K562 (cell line): ENCODE data around the gene PMPCB. TPM values are rescaled to one million over a fixed set of nuclear protein-coding genes. Genes with fewer than 3 reads are reported as not detected.

Source experiments
- ARNT ChIP-seq, 2 experiments: fragments of 450-650 bp; IDR thresholded peaks; 2 replicates each; pipeline ENCODE4 v1.6.1; 2016; ENCODE audit warnings: mild to moderate bottlenecking in 1 of 2
- CTCFL ChIP-seq: IDR thresholded peaks from 2 replicates; pipeline ENCODE4 v1.6.1; 2011; ENCODE audit warnings: borderline replicate concordance, low read depth, mild to moderate bottlenecking, moderate library complexity, low read length; ENCODE audit not compliant: insufficient read depth, poor library complexity, severe bottlenecking
- DACH1 ChIP-seq: fragments of 450-650 bp; IDR thresholded peaks from 2 replicates; pipeline ENCODE4 v1.6.1; 2018; ENCODE audit not compliant: partially characterized antibody
- ETV1 ChIP-seq: fragments of 450-650 bp; conservative IDR thresholded peaks from 2 replicates; pipeline ENCODE4 v1.6.1; 2016; ENCODE audit warnings: missing genetic modification characterization, control low read depth, low read depth, missing compliant biosample characterization
- GMEB1 ChIP-seq: fragments of 250-450 bp; sonication (Bioruptor Pico); IDR thresholded peaks from 2 replicates; pipeline ENCODE4 v1.4.0; 2020; ENCODE audit warnings: mild to moderate bottlenecking
- KAT2B ChIP-seq: IDR thresholded peaks from one replicate; pipeline ENCODE4 v1.6.1; 2012; ENCODE audit warnings: low read depth, mild to moderate bottlenecking, control low read depth, inconsistent platforms, low read length, moderate library complexity
- L3MBTL2 ChIP-seq: fragments of 450-650 bp; IDR thresholded peaks from 2 replicates; pipeline ENCODE4 v1.6.1; 2016; ENCODE audit warnings: mild to moderate bottlenecking, moderate library complexity
- MBD1 ChIP-seq: fragments of 250-450 bp; sonication (Bioruptor Pico); IDR thresholded peaks from 2 replicates; pipeline ENCODE4 v1.8.0; 2022; ENCODE audit warnings: inconsistent platforms
- MBD2 ChIP-seq: sonication (generic); IDR thresholded peaks from 2 replicates; pipeline ENCODE4 v1.6.1; 2016; ENCODE audit warnings: low read depth, borderline replicate concordance
- MCM7 ChIP-seq, 2 experiments: fragments of 450-650 bp; IDR thresholded peaks; 2 replicates each; pipeline ENCODE4 v1.6.1; 2016 to 2018
- MIER1 ChIP-seq: fragments of 450-650 bp; IDR thresholded peaks from 2 replicates; pipeline ENCODE4 v1.6.1; 2016; ENCODE audit warnings: antibody characterized with exemption, mild to moderate bottlenecking, low read depth
- NFIX ChIP-seq: fragments of 250-450 bp; sonication (Bioruptor Pico); IDR thresholded peaks from 2 replicates; pipeline ENCODE4 v1.4.0; 2020; ENCODE audit warnings: low read depth, mild to moderate bottlenecking, moderate library complexity
- NR2C1 ChIP-seq, 2 experiments: fragments of 450-650 bp; IDR thresholded peaks; 2 replicates each; pipeline ENCODE4 v1.6.1; 2017; ENCODE audit warnings: mild to moderate bottlenecking in 2 of 2, antibody characterized with exemption in 1 of 2, inconsistent platforms in 1 of 2, missing compliant biosample characterization in 1 of 2, missing genetic modification characterization in 1 of 2
- PCBP1 ChIP-seq: fragments of 200-400 bp; formaldehyde crosslinking; IDR thresholded peaks from 2 replicates; pipeline ENCODE4 v1.6.1; 2018; ENCODE audit warnings: mild to moderate bottlenecking, low read depth, low read length; ENCODE audit not compliant: poor library complexity, severe bottlenecking
- POLR2A ChIP-seq: fragments of 450-650 bp; conservative IDR thresholded peaks from 2 replicates; pipeline ENCODE4 v1.6.1; 2016
- POLR2G ChIP-seq: fragments of 200-400 bp; formaldehyde crosslinking; IDR thresholded peaks from 2 replicates; pipeline ENCODE4 v1.6.1; 2017; ENCODE audit warnings: low read depth, mild to moderate bottlenecking, antibody characterized with exemption, low read length, moderate library complexity
- SIN3B ChIP-seq: fragments of 450-650 bp; IDR thresholded peaks from 2 replicates; pipeline ENCODE4 v1.6.1; 2017; ENCODE audit warnings: low read depth, mild to moderate bottlenecking, moderate library complexity
- SMAD2 ChIP-seq: fragments of 150-350 bp; IDR thresholded peaks from 2 replicates; pipeline ENCODE4 v1.6.1; 2014; ENCODE audit warnings: low read depth, mild to moderate bottlenecking, low read length
- SMARCE1 ChIP-seq: fragments of 450-650 bp; IDR thresholded peaks from 2 replicates; pipeline ENCODE4 v1.7.1; 2016; ENCODE audit warnings: mild to moderate bottlenecking
- SMC3 ChIP-seq: conservative IDR thresholded peaks from 2 replicates; pipeline ENCODE4 v1.6.1; 2011; ENCODE audit warnings: low read depth, low read length, improper control_type of control experiment; ENCODE audit not compliant: insufficient read depth
- SRSF1 ChIP-seq: fragments of 200-400 bp; formaldehyde crosslinking; IDR thresholded peaks from 2 replicates; pipeline ENCODE4 v1.6.1; 2017; ENCODE audit warnings: mild to moderate bottlenecking, low read depth, low read length, moderate library complexity
- TOE1 ChIP-seq, 2 experiments: fragments of 450-650 bp in 1 of 2; sonication (generic) in 1 of 2; formaldehyde crosslinking in 1 of 2; IDR thresholded peaks; 2 replicates each; pipeline versions ENCODE4 v1.7.1 to v1.8.0; 2016 to 2022; ENCODE audit warnings: borderline replicate concordance in 2 of 2, mild to moderate bottlenecking in 2 of 2, antibody characterized with exemption in 1 of 2, inconsistent platforms in 1 of 2, low read depth in 1 of 2, missing genetic modification reagents in 1 of 2, moderate library complexity in 1 of 2
- ZNF785 ChIP-seq: fragments of 250-450 bp; sonication (Bioruptor Pico); IDR thresholded peaks from 2 replicates; pipeline ENCODE4 v1.4.0; 2020; ENCODE audit warnings: mild to moderate bottlenecking
- polyA plus RNA-seq, 8 experiments: library from polyadenylated mRNA; depleted of rRNA in 4 of 8; stranded (reverse) in 5 of 8; unstranded in 3 of 8; fragments of >200 nt; fragmentation: Nextera tagmentation in 2 of 8; fragmentation: Illumina TruSeq in 1 of 8; extraction: Ambion mirVana in 2 of 8; extraction: Trizol in 1 of 8; gene quantifications; 2 replicates each; pipeline versions ENCODE4 v1.2.1 to v1.2.3, GENCODE V29; 2011 to 2014; ENCODE audit warnings: inconsistent platforms in 1 of 8, missing spikeins in 1 of 8
- total RNA-seq, 7 experiments: library from RNA; depleted of rRNA in 6 of 7; stranded (reverse); fragments of >200 nt in 6 of 7; fragmentation: Illumina TruSeq in 2 of 7; extraction: Trizol in 2 of 7; gene quantifications; 2 replicates each; pipeline versions ENCODE4 v1.2.1 to v1.2.3, GENCODE V29; 2011 to 2021; ENCODE audit warnings: low replicate concordance in 1 of 7

Gene PMPCB
- total and polyA plus RNA-seq, 9 of the 15 experiments (the other 6 are each of a cell fraction or from before 2014, with no cell fraction given): 61.2 to 209 (median 105) TPM

- TF ChIP-seq PCBP1: peak; percentile 74
- peak; percentile 100 for TF ChIP-seq NR2C1 (IDR thresholded peaks at IDR 0.05)
- TF ChIP-seq NR2C1 (tag; IDR thresholded peaks at IDR 0.05): peak; percentile 100
- no peak for TF ChIP-seq ZNF785 (CRISPR knock-in tag)
- no peak for TF ChIP-seq NFIX (CRISPR knock-in tag)
- TF ChIP-seq SMARCE1: 0 out of 2 replicates have a peak, but pooled peaks have one; percentile 31
- TF ChIP-seq MBD1 (CRISPR knock-in tag): no peak
- TF ChIP-seq SMC3: peak; percentile 95
- TF ChIP-seq ETV1: peak; percentile 75
- TF ChIP-seq DACH1: peak; percentile 28
- no peak for TF ChIP-seq MIER1
- peak; percentile 92 for TF ChIP-seq CTCFL
- no peak for TF ChIP-seq KAT2B
- no peak for TF ChIP-seq SMAD2
- TF ChIP-seq SRSF1: no peak
- TF ChIP-seq POLR2G: peak; percentile 99
- no peak for TF ChIP-seq MCM7 (IDR thresholded peaks at IDR 0.05)
- peak in 1 of 2 experiments; percentile 76; a peak in 1 of 4 replicates for TF ChIP-seq ARNT (IDR thresholded peaks at IDR 0.05)
- peak; percentile 70 for TF ChIP-seq L3MBTL2
- TF ChIP-seq POLR2A: peak; percentile 96
- TF ChIP-seq SIN3B: peak; percentile 95
- peak; percentile 87 for TF ChIP-seq TOE1 (IDR thresholded peaks at IDR 0.05; ENCODE audit: borderline replicate concordance)
- no peak for TF ChIP-seq TOE1 (CRISPR knock-in tag; IDR thresholded peaks at IDR 0.05; ENCODE audit: borderline replicate concordance, low read depth)
- TF ChIP-seq MBD2: peak; percentile 68; the same call in 1 of the 2 replicates
- peak; percentile 29; the same call in 1 of the 2 replicates for TF ChIP-seq GMEB1 (CRISPR knock-in tag)
Observed at GRCh38 chr7:103296901-103297836, at the start of gene PMPCB (continued).
